IMR-90 (cell line): ENCODE data around the gene KCNE2. TPM values are rescaled to one million over a fixed set of nuclear protein-coding genes. Genes with fewer than 3 reads are reported as not detected.

ENCODE experiments used
- ATAC-seq: fragments of 200-7000 bp; cut with Tn5 transposase; 2 replicates; pipeline ENCODE4 v1.9.1; 2020; ENCODE audit warnings: low read depth, mild to moderate bottlenecking, moderate library complexity
- BruUV-seq: library from RNA; stranded (reverse); fragments of 400-500 nt; replicated peaks from 2 replicates; lab custom pipeline; 2021; lab: Mats Ljungman, UMichigan
- CTCF ChIA-PET: fragments of 300-600 bp; formaldehyde crosslinking; extraction: SDS; loops from one replicate; lab custom pipeline; 2021; ENCODE audit warnings: antibody characterized with exemption; lab: Yijun Ruan, JAX
- POLR2A ChIA-PET: fragments of 300-600 bp; sonication (Branson Sonifier 250); formaldehyde crosslinking; loops from one replicate; lab custom pipeline; 2022; ENCODE audit warnings: antibody characterized with exemption; ENCODE audit not compliant: unreplicated experiment; lab: Charles Lee
- DNase-seq: peaks from one replicate; pipeline ENCODE4 v3.0.0; 2013
- H2AFZ ChIP-seq: replicated peaks from 2 replicates; pipeline ENCODE3; 2013; ENCODE audit warnings: low read length, mild to moderate bottlenecking; ENCODE audit not compliant: poor library complexity
- H2AK5ac ChIP-seq: 2 replicates; pipeline ENCODE4 v1.6.1; 2013; ENCODE audit warnings: low read depth, low read length, inconsistent platforms
- H2AK9ac ChIP-seq: replicated peaks from 2 replicates; pipeline ENCODE3; 2013; ENCODE audit warnings: mild to moderate bottlenecking, low read depth, low read length, moderate library complexity; ENCODE audit not compliant: poor library complexity
- H2BK120ac ChIP-seq: 2 replicates; pipeline ENCODE4 v1.6.1; 2013; ENCODE audit warnings: low read depth, low read length, inconsistent platforms
- H2BK15ac ChIP-seq: 3 replicates; pipeline ENCODE4 v1.6.1; 2013; ENCODE audit warnings: low read depth, low read length, inconsistent platforms
- H2BK20ac ChIP-seq: 2 replicates; pipeline ENCODE4 v1.6.1; 2013; ENCODE audit warnings: low read depth, mild to moderate bottlenecking, inconsistent platforms, low read length, moderate library complexity
- H2BK5ac ChIP-seq: 2 replicates; pipeline ENCODE4 v1.6.1; 2013; ENCODE audit warnings: mild to moderate bottlenecking, low read depth, low read length, inconsistent platforms; ENCODE audit not compliant: poor library complexity, severe bottlenecking
- H3K14ac ChIP-seq: replicated peaks from 2 replicates; pipeline ENCODE4 v1.6.1; 2013; ENCODE audit warnings: low read depth, low read length, inconsistent platforms
- H3K18ac ChIP-seq: 2 replicates; pipeline ENCODE4 v1.6.1; 2013; ENCODE audit warnings: low read depth, low read length, control low read depth
- H3K23ac ChIP-seq: 2 replicates; pipeline ENCODE4 v1.6.1; 2013; ENCODE audit warnings: low read depth, low read length, inconsistent platforms
- H3K27ac ChIP-seq: 2 replicates; pipeline ENCODE4 v1.5.1; 2013; ENCODE audit warnings: mild to moderate bottlenecking, control low read depth, low read length; ENCODE audit not compliant: insufficient read depth
- H3K27me3 ChIP-seq: 2 replicates; pipeline ENCODE4 v1.6.1; 2013; ENCODE audit warnings: low read length; ENCODE audit not compliant: control insufficient read depth, insufficient read depth
- H3K36me3 ChIP-seq: 2 replicates; pipeline ENCODE4 v1.6.1; 2013; ENCODE audit warnings: low read length, mixed read lengths; ENCODE audit not compliant: control insufficient read depth, insufficient read depth
- H3K4ac ChIP-seq: 2 replicates; pipeline ENCODE4 v1.6.1; 2013; ENCODE audit warnings: low read depth, low read length, inconsistent platforms
- H3K4me1 ChIP-seq: 2 replicates; pipeline ENCODE4 v1.6.1; 2013; ENCODE audit warnings: low read length, mixed read lengths; ENCODE audit not compliant: control insufficient read depth, insufficient read depth
- H3K4me2 ChIP-seq: 2 replicates; pipeline ENCODE4 v1.6.1; 2013; ENCODE audit warnings: low read depth, mild to moderate bottlenecking, control low read depth, low read length, moderate library complexity
- H3K4me3 ChIP-seq: 2 replicates; pipeline ENCODE4 v1.5.1; 2013; ENCODE audit warnings: low read depth, mild to moderate bottlenecking, control low read depth, low read length, moderate library complexity; ENCODE audit not compliant: insufficient read depth
- H3K56ac ChIP-seq: 2 replicates; pipeline ENCODE4 v1.6.1; 2013; ENCODE audit warnings: low read length, inconsistent platforms; ENCODE audit not compliant: insufficient read depth; ENCODE audit errors: extremely low read depth
- H3K79me1 ChIP-seq, 2 experiments: 2 replicates each; pipeline ENCODE4 v1.6.1; 2013; ENCODE audit warnings: low read length in 2 of 2, inconsistent platforms in 1 of 2, low read depth in 1 of 2
- H3K9ac ChIP-seq: 2 replicates; pipeline ENCODE4 v1.6.1; 2013; ENCODE audit warnings: low read depth, low read length, control low read depth
- H3K9me1 ChIP-seq: 2 replicates; pipeline ENCODE4 v1.6.1; 2013; ENCODE audit warnings: low read length, inconsistent platforms; ENCODE audit not compliant: insufficient read depth
- H3K9me3 ChIP-seq: 2 replicates; pipeline ENCODE4 v1.6.1; 2013; ENCODE audit warnings: low read length; ENCODE audit not compliant: control insufficient read depth, insufficient read depth
- H4K20me1 ChIP-seq: 2 replicates; pipeline ENCODE4 v1.6.1; 2013; ENCODE audit warnings: low read length, inconsistent platforms; ENCODE audit not compliant: insufficient read depth
- H4K5ac ChIP-seq: 2 replicates; pipeline ENCODE4 v1.6.1; 2013; ENCODE audit warnings: mild to moderate bottlenecking, low read depth, low read length, control low read depth
- H4K8ac ChIP-seq, 2 experiments: 2 replicates each; pipeline ENCODE4 v1.6.1; 2013; ENCODE audit warnings: low read depth in 2 of 2, low read length in 2 of 2, control low read depth in 1 of 2, inconsistent platforms in 1 of 2
- H4K91ac ChIP-seq: 2 replicates; pipeline ENCODE4 v1.6.1; 2013; ENCODE audit warnings: low read depth, low read length, inconsistent platforms; ENCODE audit not compliant: insufficient read depth
- CEBPB ChIP-seq: IDR thresholded peaks from 2 replicates; pipeline ENCODE4 v1.6.1; 2012; ENCODE audit warnings: low read depth, low read length, improper control_type of control experiment
- MXI1 ChIP-seq: IDR thresholded peaks from 2 replicates; pipeline ENCODE4 v1.6.1; 2012; ENCODE audit warnings: low read depth, mild to moderate bottlenecking, low read length, moderate library complexity, borderline replicate concordance
- WGBS, 2 experiments: methylation state at CpG; one replicate each; pipeline versions ENCODE4 v1.1.5 to v1.1.7; 2013; ENCODE audit warnings: missing lambda C conversion rate in 2 of 2; ENCODE audit not compliant: insufficient read length in 1 of 2; ENCODE audit errors: extremely low coverage in 2 of 2; 5-methylcytosine and 5-hydroxymethylcytosine counted together
- dilution Hi-C: fragments of 300-500 bp; cut with HindIII; formaldehyde crosslinking; loops from one replicate; pipeline ENCODE4 v1.14.3; 2018; ENCODE audit warnings: low sequenced_read_pairs; ENCODE audit not compliant: unreplicated experiment
- in situ Hi-C: fragments of 300-500 bp; cut with MboI; formaldehyde crosslinking; loops from 3 replicates; pipeline ENCODE4 v1.14.3; 2019; ENCODE audit warnings: low sequenced_read_pairs, inconsistent platforms, mixed read lengths
- intact Hi-C: fragments of 100-400 bp; cut with micrococcal nuclease; formaldehyde crosslinking; loops from 2 replicates; pipeline ENCODE4 v1.10.0; 2022
- polyA plus RNA-seq, 3 experiments: library from polyadenylated mRNA; depleted of rRNA; stranded (reverse); fragments of >200 nt; gene quantifications; 2 replicates each; pipeline ENCODE4 v1.2.3, GENCODE V29; 2012; ENCODE audit warnings: low replicate concordance in 1 of 3
- total RNA-seq: library from RNA; depleted of rRNA; stranded (reverse); fragments of >200 nt; gene quantifications from 2 replicates; pipeline ENCODE4 v1.2.3, GENCODE V29; 2012

Gene KCNE2
- total and polyA plus RNA-seq, 2 of the 4 experiments (the other 2 are of a cell fraction), result not detected

- peak overlapping the region; percentile 91; the same call in 2 of the 3 replicates for H2BK15ac ChIP-seq
- no peak overlapping the region for H3K9ac ChIP-seq
- H2AFZ ChIP-seq, result no peak overlapping the region
- peak overlapping the region; percentile 97 for H2BK120ac ChIP-seq
- no peak overlapping the region for H3K4me3 ChIP-seq
- H3K23ac ChIP-seq, result 0 out of 2 replicates have a peak overlapping the region, but pooled peaks have one; percentile 92
- peak overlapping the region; percentile 93 for H3K4ac ChIP-seq
- intact Hi-C loops (no loop called here), in situ Hi-C loops (no loop called here), dilution Hi-C loops (no loop called here)
- H4K8ac ChIP-seq, result peak overlapping the region; percentile 23 to 56; a peak in 2 of 4 replicates
- WGBS, 2 experiments, result 80% methylated on average over 2 of the region's 5 CpGs; no CpG with 5 or more reads in 1 of the 2 experiments
- peak overlapping the region; percentile 96 for H3K14ac ChIP-seq
- 0 out of 4 replicates have a peak, but pooled peaks cover 0 to 4% of the 10 kb centered on the region in 2 experiments for H3K79me1 ChIP-seq
- peaks cover 24% of the 10 kb centered on the region for H3K4me1 ChIP-seq
- DNase-seq, result peak; percentile 49
- TF ChIP-seq CEBPB (0 out of 2 replicates have a peak, but pooled peaks have one; percentile 36), MXI1 (no peak)
- H4K20me1 ChIP-seq, result no peaks in the 10 kb centered on the region
- no TSS peak for BruUV-seq
- ATAC-seq, result 0 out of 2 replicates have a peak, but pooled peaks have one; percentile 16
- peak overlapping the region; percentile 78 for H3K18ac ChIP-seq
- H2BK5ac ChIP-seq, result peak overlapping the region; percentile 71
- H2BK20ac ChIP-seq, result peak overlapping the region; percentile 95
- H3K36me3 ChIP-seq, result no peaks in the 10 kb centered on the region
- no peak overlapping the region for H3K4me2 ChIP-seq
- peaks cover 13% of the 10 kb centered on the region for H3K9me1 ChIP-seq
- POLR2A ChIA-PET, result no interaction called here
- peaks cover 2% of the 10 kb centered on the region; the same call in 1 of the 2 replicates for H3K27me3 ChIP-seq
- peak overlapping the region; percentile 83 for H2AK9ac ChIP-seq
- CTCF ChIA-PET, result no interaction called here
- no peak overlapping the region for H3K56ac ChIP-seq
- peak overlapping the region; percentile 52 for H4K5ac ChIP-seq
- H3K9me3 ChIP-seq, result no peaks in the 10 kb centered on the region
- peak overlapping the region; percentile 89; the same call in 1 of the 2 replicates for H2AK5ac ChIP-seq
- peak overlapping the region; percentile 90 for H4K91ac ChIP-seq
- peak overlapping the region; percentile 59; the same call in 1 of the 2 replicates for H3K27ac ChIP-seq
Observed at GRCh38 chr21:34344584-34344983, 19.2 kb upstream of the KCNE2 start.
